Natural killer cell (primary cell): Measurements from ENCODE around the gene ZC3H18. TPM values are rescaled to one million over a fixed set of nuclear protein-coding genes. Genes with fewer than 3 reads are reported as not detected.

Source experiments
- ATAC-seq, 3 donors: fragments of 150-1000 bp in 2 of 3; fragments of 200-7000 bp in 1 of 3; cut with Tn5 transposase; 1 replicate in 1 of 3; 2 replicates in 2 of 3; pipeline ENCODE4 v1.10.0; 2021; ENCODE audit warnings: mild to moderate bottlenecking in 2 of 3, moderate library complexity in 2 of 3
- DNase-seq, 2 donors: peaks; one replicate each; pipeline versions ENCODE4 v3.0.0 to v3.0.0-alpha.2; 2013 to 2021; ENCODE audit warnings: mixed read lengths in 1 of 2
- H3K27ac ChIP-seq: one replicate; pipeline ENCODE4 v1.5.1; 2013; ENCODE audit warnings: mild to moderate bottlenecking, low read length
- H3K27me3 ChIP-seq: one replicate; pipeline ENCODE4 v1.6.1; 2013; ENCODE audit warnings: low read length; ENCODE audit not compliant: control insufficient read depth, insufficient read depth
- H3K36me3 ChIP-seq: one replicate; pipeline ENCODE4 v1.6.1; 2013; ENCODE audit warnings: low read length; ENCODE audit not compliant: control insufficient read depth, insufficient read depth
- H3K4me1 ChIP-seq: one replicate; pipeline ENCODE4 v1.6.1; 2013; ENCODE audit warnings: low read length; ENCODE audit not compliant: control insufficient read depth, insufficient read depth
- H3K4me3 ChIP-seq: one replicate; pipeline ENCODE4 v1.5.1; 2013; ENCODE audit warnings: low read length
- H3K9me3 ChIP-seq: one replicate; pipeline ENCODE4 v1.6.1; 2013; ENCODE audit warnings: low read length; ENCODE audit not compliant: control insufficient read depth, insufficient read depth
- H3K27ac Mint-ChIP-seq, 2 donors: one replicate each; pipeline ENCODE4 v1.8.0; 2022; ENCODE audit warnings: mild to moderate bottlenecking in 2 of 2, mixed read lengths in 2 of 2, moderate library complexity in 1 of 2
- H3K27me3 Mint-ChIP-seq, 2 donors: one replicate each; pipeline ENCODE4 v1.8.0; 2022; ENCODE audit warnings: low read depth in 2 of 2, mixed read lengths in 2 of 2
- H3K36me3 Mint-ChIP-seq: one replicate; pipeline ENCODE4 v1.8.0; 2022; ENCODE audit warnings: mixed read lengths
- H3K4me1 Mint-ChIP-seq, 2 donors: one replicate each; pipeline ENCODE4 v1.8.0; 2022; ENCODE audit warnings: mixed read lengths in 2 of 2
- H3K4me3 Mint-ChIP-seq: one replicate; pipeline ENCODE4 v1.8.0; 2022; ENCODE audit warnings: mild to moderate bottlenecking, moderate library complexity, mixed read lengths
- H3K9me3 Mint-ChIP-seq, 2 donors: one replicate each; pipeline ENCODE4 v1.8.0; 2022; ENCODE audit warnings: mixed read lengths in 2 of 2
- WGBS: methylation state at CpG from one replicate; pipeline ENCODE4 v1.1.7; 2013; ENCODE audit warnings: missing lambda C conversion rate; ENCODE audit not compliant: insufficient coverage; 5-methylcytosine and 5-hydroxymethylcytosine counted together
- intact Hi-C: fragments of 100-400 bp; cut with micrococcal nuclease; formaldehyde crosslinking; loops from one replicate; pipeline ENCODE4 v1.14.2; 2022
- total RNA-seq, 4 donors: library from RNA; stranded (reverse); fragments of 120-200 nt in 1 of 4; gene quantifications; one replicate each; pipeline versions ENCODE4 v1.2.3 to v1.2.4, GENCODE V29; 2013 to 2022
- TF ChIP-seq, protein P1 (sequence below): fragments of 200-600 bp; IDR thresholded peaks from one replicate; pipeline ENCODE4 v1.8.0; 2022; ENCODE audit warnings: antibody characterized with exemption

Gene ZC3H18
- total RNA-seq, 3 donors from 2014 or later (not counting 1 experiment from before 2014, with no cell fraction given) = 125 to 130 (median 126) TPM

DNA sequence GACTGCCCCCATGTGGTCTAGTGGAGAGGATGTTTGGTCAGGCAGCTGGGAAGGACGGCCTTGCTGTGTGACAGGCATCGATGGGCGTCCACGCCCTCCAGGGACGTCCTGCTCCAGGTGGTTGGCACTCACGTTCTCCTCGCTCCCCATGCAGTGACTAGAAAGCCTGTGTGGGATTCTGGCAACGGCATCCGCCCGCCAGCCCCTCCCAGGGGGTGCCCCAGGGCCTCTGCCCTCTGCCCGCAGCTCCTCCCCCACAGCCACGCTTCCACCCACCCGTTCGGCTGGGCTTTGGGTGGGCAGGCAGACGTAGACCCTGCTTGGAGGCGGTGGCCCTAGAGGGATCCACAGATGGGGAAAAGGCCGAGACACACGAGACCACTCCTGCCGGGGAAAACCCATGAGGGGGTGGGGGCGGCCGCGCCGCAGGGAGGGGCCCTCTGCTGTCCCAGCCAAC lies 63.5 kb downstream of the ZC3H18 start:
- ATAC-seq = peak; percentile 40 to 57 (median 54)
- Histone ChIP-seq H3K27ac (peak overlapping the region; percentile 88), H3K4me3 (peak overlapping the region; percentile 71), H3K4me1 (peaks cover 56% of the 10 kb centered on the region), H3K9me3 (peaks cover 10% of the 10 kb centered on the region), H3K36me3 (peaks cover 19% of the 10 kb centered on the region), H3K27me3 (no peaks in the 10 kb centered on the region)
- TF ChIP-seq, protein P1, sequence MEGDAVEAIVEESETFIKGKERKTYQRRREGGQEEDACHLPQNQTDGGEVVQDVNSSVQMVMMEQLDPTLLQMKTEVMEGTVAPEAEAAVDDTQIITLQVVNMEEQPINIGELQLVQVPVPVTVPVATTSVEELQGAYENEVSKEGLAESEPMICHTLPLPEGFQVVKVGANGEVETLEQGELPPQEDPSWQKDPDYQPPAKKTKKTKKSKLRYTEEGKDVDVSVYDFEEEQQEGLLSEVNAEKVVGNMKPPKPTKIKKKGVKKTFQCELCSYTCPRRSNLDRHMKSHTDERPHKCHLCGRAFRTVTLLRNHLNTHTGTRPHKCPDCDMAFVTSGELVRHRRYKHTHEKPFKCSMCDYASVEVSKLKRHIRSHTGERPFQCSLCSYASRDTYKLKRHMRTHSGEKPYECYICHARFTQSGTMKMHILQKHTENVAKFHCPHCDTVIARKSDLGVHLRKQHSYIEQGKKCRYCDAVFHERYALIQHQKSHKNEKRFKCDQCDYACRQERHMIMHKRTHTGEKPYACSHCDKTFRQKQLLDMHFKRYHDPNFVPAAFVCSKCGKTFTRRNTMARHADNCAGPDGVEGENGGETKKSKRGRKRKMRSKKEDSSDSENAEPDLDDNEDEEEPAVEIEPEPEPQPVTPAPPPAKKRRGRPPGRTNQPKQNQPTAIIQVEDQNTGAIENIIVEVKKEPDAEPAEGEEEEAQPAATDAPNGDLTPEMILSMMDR = no peak
- intact Hi-C loops = loop anchor here (1.0 to 10.0 kb wide), 2 partner anchors 13 to 59 kb away; partner anchors contain the start of gene ZC3H18
- Mint-ChIP-seq H3K27ac (peak overlapping the region; percentile 88 to 90), H3K9me3 (peaks cover 0 to 3% of the 10 kb centered on the region in 2 donors), H3K27me3 (peaks cover 0 to 3% of the 10 kb centered on the region in 2 donors), H3K36me3 (no peaks in the 10 kb centered on the region), H3K4me3 (peak overlapping the region; percentile 82), H3K4me1 (peaks cover 19 to 42% of the 10 kb centered on the region in 2 donors)
- peak in 1 of 2 donors; percentile 82 for DNase-seq
- 13% methylated on average over 23 of the region's 23 CpGs for WGBS

DNA sequence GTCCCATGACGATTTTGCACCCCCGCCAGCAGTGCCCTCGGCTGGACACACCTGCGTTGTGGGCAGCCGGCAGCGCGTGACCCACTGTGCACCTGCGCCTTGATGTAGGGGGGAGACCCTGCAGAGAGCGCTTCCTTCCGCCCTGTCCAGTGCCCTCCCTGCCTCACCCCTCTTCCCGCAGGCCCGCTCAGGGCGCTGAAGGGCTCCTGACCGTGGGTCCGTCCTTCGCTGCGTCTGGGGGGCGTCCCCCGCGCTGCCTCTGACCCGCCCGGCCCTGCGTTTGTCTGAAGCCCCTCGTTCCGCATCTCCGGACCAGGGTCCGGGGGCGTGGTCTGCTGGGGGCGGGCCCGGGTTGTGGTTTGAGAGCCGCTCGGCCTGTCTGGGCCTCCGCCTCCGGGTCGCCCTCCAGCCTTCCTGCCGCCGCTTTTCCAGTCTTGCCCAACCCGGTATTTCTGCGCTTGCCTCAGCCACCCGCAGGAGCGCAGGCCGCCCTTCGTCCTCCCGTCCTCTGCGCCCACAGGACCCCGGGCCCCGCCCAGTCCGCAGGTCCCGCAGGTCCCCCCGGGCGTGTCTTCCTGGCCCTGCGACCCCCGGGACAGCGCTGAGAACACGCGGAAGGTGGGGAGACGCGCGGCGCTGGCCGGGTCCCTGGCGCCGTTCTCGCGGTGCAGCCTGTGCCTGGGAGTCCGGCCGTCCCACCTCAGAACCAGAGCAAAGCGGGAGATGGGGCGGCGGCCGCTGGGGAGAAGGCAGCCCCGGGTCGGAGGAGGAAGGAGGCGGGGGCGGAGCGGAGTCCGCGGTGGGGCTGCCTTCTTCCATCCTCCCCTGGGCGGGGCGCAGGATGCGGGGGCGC lies 64.2 kb downstream of the ZC3H18 start:
- peak overlapping the region; percentile 71 for H3K4me3 ChIP-seq
- H3K27ac ChIP-seq = peak overlapping the region; percentile 88
- WGBS = 1% methylated on average over 82 of the region's 82 CpGs
- TF ChIP-seq, protein P1 = no peak
- peak overlapping the region; percentile 88 to 90 for H3K27ac Mint-ChIP-seq
- H3K9me3 Mint-ChIP-seq = peaks cover 0 to 3% of the 10 kb centered on the region in 2 donors
- peak overlapping the region; percentile 82 for H3K4me3 Mint-ChIP-seq
- H3K27me3 Mint-ChIP-seq = peaks cover 0 to 3% of the 10 kb centered on the region in 2 donors
- DNase-seq = peak; percentile 69 to 77
- H3K4me1 ChIP-seq = peaks cover 63% of the 10 kb centered on the region
- peaks cover 10% of the 10 kb centered on the region for H3K9me3 ChIP-seq
- peak; percentile 37 to 67 (median 48) for ATAC-seq
- no peaks in the 10 kb centered on the region for H3K27me3 ChIP-seq
- intact Hi-C loops = loop anchor here (10.0 kb wide), 1 partner anchor 60 kb away; the partner anchor contains the start of gene ZC3H18
- peaks cover 18% of the 10 kb centered on the region for H3K36me3 ChIP-seq
- H3K36me3 Mint-ChIP-seq = no peaks in the 10 kb centered on the region
- H3K4me1 Mint-ChIP-seq = peaks cover 19 to 46% of the 10 kb centered on the region in 2 donors

DNA sequence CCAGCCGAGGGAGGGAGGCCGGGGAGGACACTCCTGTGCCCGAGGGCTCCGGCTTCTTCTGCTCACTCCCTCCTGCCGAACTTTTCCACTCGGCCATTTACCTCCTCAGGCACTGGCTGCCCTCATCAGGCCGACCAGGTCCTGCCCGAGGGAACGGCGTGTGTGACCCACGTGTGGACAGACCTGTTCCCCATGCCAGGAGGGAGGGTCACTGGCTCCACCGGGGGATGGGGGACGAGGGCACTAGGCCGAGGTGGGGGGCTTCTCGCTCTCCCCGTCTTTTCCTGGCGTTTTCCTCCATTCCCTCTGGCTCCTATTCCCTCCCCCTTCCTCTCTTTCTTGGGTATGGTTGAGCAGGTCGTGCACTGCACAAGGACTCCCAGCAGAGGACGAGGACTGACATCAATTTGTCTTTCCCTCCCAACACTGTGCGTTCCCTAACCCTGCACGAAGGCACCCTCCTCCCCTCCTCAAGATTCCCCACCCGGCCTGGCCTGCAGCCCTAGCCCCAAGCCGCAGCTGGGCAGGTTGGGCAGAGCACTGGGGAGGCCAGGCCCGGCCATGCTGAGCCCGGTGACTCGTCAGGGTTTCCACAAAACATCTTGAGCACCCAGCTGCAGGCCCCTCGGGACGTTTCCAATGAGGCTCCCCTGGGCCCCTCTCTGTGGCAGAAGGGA lies 64.9 kb downstream of the ZC3H18 start:
- H3K4me3 ChIP-seq = peak overlapping the region; percentile 71
- Mint-ChIP-seq H3K36me3 (no peaks in the 10 kb centered on the region), H3K9me3 (peaks cover 0 to 3% of the 10 kb centered on the region in 2 donors), H3K4me1 (peaks cover 22 to 53% of the 10 kb centered on the region in 2 donors), H3K4me3 (peak overlapping the region; percentile 81), H3K27me3 (peaks cover 0 to 3% of the 10 kb centered on the region in 2 donors), H3K27ac (peak overlapping the region; percentile 88 to 90)
- peak overlapping the region; percentile 88 for H3K27ac ChIP-seq
- TF ChIP-seq, protein P1 = no peak
- peaks cover 70% of the 10 kb centered on the region for H3K4me1 ChIP-seq
- H3K27me3 ChIP-seq = no peaks in the 10 kb centered on the region
- ATAC-seq (no peak), DNase-seq (no peak)
- peaks cover 10% of the 10 kb centered on the region for H3K9me3 ChIP-seq
- peaks cover 15% of the 10 kb centered on the region for H3K36me3 ChIP-seq
- intact Hi-C loops = loop anchor here (5.0 to 10.0 kb wide), 4 partner anchors 52 to 178 kb away; partner anchors contain the start of genes SNAI3 and ZC3H18
- WGBS = 35% methylated on average over 28 of the region's 28 CpGs
